Measurements from ENCODE around the gene SND1.

The SND1 gene

GRCh38 chr7:127924874-127925273 lies 272.9 kb downstream of the SND1 start:
- FAIRE-seq (no peak), DNase-seq (ENCODE audit: low spot score) (no peak)

GRCh38 chr7:127927348-127927696 lies 275.3 kb downstream of the SND1 start:
- DNase-seq (ENCODE audit: low spot score) (no peak), FAIRE-seq (no peak)

GRCh38 chr7:127928222-127928621 lies 276.2 kb downstream of the SND1 start:
- no peak for FAIRE-seq
- DNase-seq (ENCODE audit: low spot score), result no peak

- FAIRE-seq (no peak), DNase-seq (ENCODE audit: low spot score) (no peak)
Observed at GRCh38 chr7:127928852-127929251, 276.9 kb downstream of the SND1 start.

- no peak for FAIRE-seq
Observed at GRCh38 chr7:127930341-127931328, 278.6 kb downstream of the SND1 start.

GRCh38 chr7:127932076-127932475 lies 280.1 kb downstream of the SND1 start:
- FAIRE-seq (no peak), DNase-seq (ENCODE audit: low spot score) (no peak)

More at GRCh38 chr7:127930341-127931328, 278.6 kb downstream of the SND1 start:
- DNase-seq (ENCODE audit: low spot score), result no peak

GRCh38 chr7:127932496-127932895 lies 280.5 kb downstream of the SND1 start:
- no peak for FAIRE-seq

GRCh38 chr7:127933146-127933545 lies 281.2 kb downstream of the SND1 start:
- FAIRE-seq (no peak), DNase-seq (ENCODE audit: low spot score) (no peak)

More at GRCh38 chr7:127932496-127932895, 280.5 kb downstream of the SND1 start:
- no peak for DNase-seq (ENCODE audit: low spot score)

- FAIRE-seq (no peak), DNase-seq (ENCODE audit: low spot score) (no peak)
Observed at GRCh38 chr7:127934711-127935110, 282.7 kb downstream of the SND1 start.

GRCh38 chr7:127935847-127936376 lies 283.9 kb downstream of the SND1 start:
- DNase-seq (ENCODE audit: low spot score) (no peak), FAIRE-seq (no peak)

- FAIRE-seq (no peak), DNase-seq (ENCODE audit: low spot score) (no peak)
Observed at GRCh38 chr7:127937066-127937680, 285.2 kb downstream of the SND1 start.

- DNase-seq (ENCODE audit: low spot score), result peak; percentile 48
- FAIRE-seq, result no peak
Observed at GRCh38 chr7:127938588-127938987, 286.6 kb downstream of the SND1 start.

GRCh38 chr7:127940381-127941160 lies 288.6 kb downstream of the SND1 start:
- DNase-seq (ENCODE audit: low spot score) (no peak), FAIRE-seq (no peak)

GRCh38 chr7:127941476-127942210 lies 289.6 kb downstream of the SND1 start:
- no peak for DNase-seq (ENCODE audit: low spot score)
- FAIRE-seq, result no peak

GRCh38 chr7:127943541-127944521 lies 291.8 kb downstream of the SND1 start:
- no peak for DNase-seq (ENCODE audit: low spot score)
- no peak for FAIRE-seq

- DNase-seq (ENCODE audit: low spot score), result no peak
- FAIRE-seq, result no peak
Observed at GRCh38 chr7:127946111-127946510, 294.1 kb downstream of the SND1 start.

GRCh38 chr7:127946847-127947246 lies 294.9 kb downstream of the SND1 start:
- DNase-seq (ENCODE audit: low spot score) (no peak), FAIRE-seq (no peak)

- no peak for FAIRE-seq
- no peak for DNase-seq (ENCODE audit: low spot score)
Observed at GRCh38 chr7:127948312-127948711, 296.3 kb downstream of the SND1 start.

- no peak for DNase-seq (ENCODE audit: low spot score)
- FAIRE-seq, result no peak
Observed at GRCh38 chr7:127948930-127949329, 296.9 kb downstream of the SND1 start.

- no peak for FAIRE-seq
Observed at GRCh38 chr7:127949769-127950222, 297.8 kb downstream of the SND1 start.

More at GRCh38 chr7:127949769-127950222, 297.8 kb downstream of the SND1 start:
- no peak for DNase-seq (ENCODE audit: low spot score)
